Body of pancreas (tissue), 4 donors: ENCODE data around the gene OR2A14.

Experiments
- CTCF ChIP-seq, 7 experiments: fragments of 450-650 bp in 4 of 7; fragments of 200-600 bp in 3 of 7; sonication (generic) in 3 of 7; IDR thresholded peaks; one replicate each; pipeline ENCODE4 v1.5.1; 2016 to 2019; ENCODE audit warnings: antibody characterized with exemption in 7 of 7
- POLR2A ChIP-seq, 3 donors: fragments of 450-650 bp; IDR thresholded peaks; one replicate each; pipeline ENCODE4 v1.6.1; 2016; ENCODE audit warnings: antibody characterized with exemption in 3 of 3, mild to moderate bottlenecking in 2 of 3

DNA sequence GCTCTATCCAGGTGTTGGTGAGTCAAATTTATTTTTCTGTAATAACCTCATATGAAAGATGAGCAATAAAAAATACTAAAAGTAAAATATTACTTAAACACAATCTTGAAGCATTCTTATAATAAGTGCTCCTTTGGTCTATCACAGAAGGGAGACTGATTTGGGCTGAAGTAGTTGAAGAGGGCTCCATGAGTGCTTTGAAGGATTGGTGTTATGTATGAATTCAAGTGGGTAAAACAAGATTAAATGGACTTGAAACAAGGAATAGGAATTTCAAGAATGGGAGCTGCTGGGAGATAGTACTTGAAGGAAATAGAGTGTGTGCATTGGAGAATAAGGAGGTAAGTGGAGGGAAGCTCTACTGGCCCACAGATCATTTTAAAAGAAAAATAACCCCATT, 20.9 kb upstream of the OR2A14 start:
- TF ChIP-seq CTCF (IDR thresholded peaks at IDR 0.05) (no peak), POLR2A (IDR thresholded peaks at IDR 0.05) (no peak)
